ENCODE results near the gene COG2.

DNA sequence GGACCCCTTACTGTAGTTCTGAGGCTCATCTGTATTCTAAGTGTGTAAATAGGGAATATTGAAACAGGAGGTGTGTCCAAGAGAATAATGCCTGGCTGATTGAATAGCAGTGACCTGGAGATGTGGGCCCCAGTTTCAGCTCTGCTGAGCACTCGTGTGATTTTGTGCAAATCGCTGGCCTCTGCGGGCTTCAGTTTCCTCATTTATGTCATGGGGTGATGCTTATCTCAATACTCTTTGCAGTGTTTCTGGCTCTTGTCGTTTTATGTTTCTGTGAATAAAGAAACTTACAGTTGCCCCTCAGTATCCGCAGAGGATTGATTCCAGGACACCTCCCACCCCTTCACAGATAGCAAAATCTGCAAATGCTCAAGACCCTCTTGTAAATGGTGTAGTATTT, 5.0 kb downstream of the COG2 start:
- no peak for TF ChIP-seq ZFP37 (tag by site-specific recombination; IDR thresholded peaks at IDR 0.05)
- TF ChIP-seq ZNF670 (tag by site-specific recombination; IDR thresholded peaks at IDR 0.05; ENCODE audit: low read depth) = no peak
- TF ChIP-seq, protein P1, sequence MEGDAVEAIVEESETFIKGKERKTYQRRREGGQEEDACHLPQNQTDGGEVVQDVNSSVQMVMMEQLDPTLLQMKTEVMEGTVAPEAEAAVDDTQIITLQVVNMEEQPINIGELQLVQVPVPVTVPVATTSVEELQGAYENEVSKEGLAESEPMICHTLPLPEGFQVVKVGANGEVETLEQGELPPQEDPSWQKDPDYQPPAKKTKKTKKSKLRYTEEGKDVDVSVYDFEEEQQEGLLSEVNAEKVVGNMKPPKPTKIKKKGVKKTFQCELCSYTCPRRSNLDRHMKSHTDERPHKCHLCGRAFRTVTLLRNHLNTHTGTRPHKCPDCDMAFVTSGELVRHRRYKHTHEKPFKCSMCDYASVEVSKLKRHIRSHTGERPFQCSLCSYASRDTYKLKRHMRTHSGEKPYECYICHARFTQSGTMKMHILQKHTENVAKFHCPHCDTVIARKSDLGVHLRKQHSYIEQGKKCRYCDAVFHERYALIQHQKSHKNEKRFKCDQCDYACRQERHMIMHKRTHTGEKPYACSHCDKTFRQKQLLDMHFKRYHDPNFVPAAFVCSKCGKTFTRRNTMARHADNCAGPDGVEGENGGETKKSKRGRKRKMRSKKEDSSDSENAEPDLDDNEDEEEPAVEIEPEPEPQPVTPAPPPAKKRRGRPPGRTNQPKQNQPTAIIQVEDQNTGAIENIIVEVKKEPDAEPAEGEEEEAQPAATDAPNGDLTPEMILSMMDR (tag by site-specific recombination; IDR thresholded peaks at IDR 0.05) = no peak
- TF ChIP-seq, protein P2, sequence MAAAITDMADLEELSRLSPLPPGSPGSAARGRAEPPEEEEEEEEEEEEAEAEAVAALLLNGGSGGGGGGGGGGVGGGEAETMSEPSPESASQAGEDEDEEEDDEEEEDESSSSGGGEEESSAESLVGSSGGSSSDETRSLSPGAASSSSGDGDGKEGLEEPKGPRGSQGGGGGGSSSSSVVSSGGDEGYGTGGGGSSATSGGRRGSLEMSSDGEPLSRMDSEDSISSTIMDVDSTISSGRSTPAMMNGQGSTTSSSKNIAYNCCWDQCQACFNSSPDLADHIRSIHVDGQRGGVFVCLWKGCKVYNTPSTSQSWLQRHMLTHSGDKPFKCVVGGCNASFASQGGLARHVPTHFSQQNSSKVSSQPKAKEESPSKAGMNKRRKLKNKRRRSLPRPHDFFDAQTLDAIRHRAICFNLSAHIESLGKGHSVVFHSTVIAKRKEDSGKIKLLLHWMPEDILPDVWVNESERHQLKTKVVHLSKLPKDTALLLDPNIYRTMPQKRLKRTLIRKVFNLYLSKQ (tag by site-specific recombination; IDR thresholded peaks at IDR 0.05; ENCODE audit: borderline replicate concordance) = no peak
- TF ChIP-seq ZSCAN23 (tag by site-specific recombination; IDR thresholded peaks at IDR 0.05) = no peak
- TF ChIP-seq ZNF184 (tag by site-specific recombination; IDR thresholded peaks at IDR 0.05) = no peak
- TF ChIP-seq, protein P3, sequence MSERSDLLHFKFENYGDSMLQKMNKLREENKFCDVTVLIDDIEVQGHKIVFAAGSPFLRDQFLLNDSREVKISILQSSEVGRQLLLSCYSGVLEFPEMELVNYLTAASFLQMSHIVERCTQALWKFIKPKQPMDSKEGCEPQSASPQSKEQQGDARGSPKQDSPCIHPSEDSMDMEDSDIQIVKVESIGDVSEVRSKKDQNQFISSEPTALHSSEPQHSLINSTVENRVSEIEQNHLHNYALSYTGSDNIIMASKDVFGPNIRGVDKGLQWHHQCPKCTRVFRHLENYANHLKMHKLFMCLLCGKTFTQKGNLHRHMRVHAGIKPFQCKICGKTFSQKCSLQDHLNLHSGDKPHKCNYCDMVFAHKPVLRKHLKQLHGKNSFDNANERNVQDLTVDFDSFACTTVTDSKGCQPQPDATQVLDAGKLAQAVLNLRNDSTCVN (tag by site-specific recombination; optimal IDR thresholded peaks at IDR 0.05) = no peak
